ENCODE data around the gene MISP3.
A peak's percentile ranks its signal among the peaks of the same experiment; 100 is the strongest.

MISP3 gene

DNA sequence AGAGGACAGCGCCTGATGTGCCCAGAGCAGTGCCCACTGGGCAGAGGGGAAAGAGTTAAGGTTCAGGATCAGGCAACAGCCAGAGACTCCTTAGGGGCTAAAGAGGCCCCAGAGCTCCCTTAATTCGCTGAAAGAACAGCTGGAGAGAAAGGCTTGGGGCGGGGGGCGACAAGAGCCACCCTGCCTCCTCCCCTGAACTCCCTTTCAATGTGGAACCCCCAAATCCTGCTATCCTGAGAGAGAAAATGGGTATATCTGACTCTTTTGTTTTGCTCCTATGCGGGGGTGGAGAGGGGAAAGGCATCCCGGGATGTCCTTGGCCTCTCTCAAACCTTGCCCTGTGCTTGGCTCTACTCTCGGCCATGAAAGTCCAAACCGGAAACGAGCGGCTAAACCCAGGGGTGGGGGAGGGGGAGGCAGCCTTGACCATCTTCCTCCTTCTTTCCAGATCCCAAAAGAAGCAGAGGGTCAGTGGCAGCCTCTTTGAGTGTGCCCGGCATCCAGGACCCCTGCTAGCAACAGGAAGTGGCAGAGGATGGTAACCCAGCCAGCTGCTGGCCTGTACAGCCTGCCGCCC is 40.3 kb downstream of the MISP3 start:
- Histone ChIP-seq H3K4me1 (ENCODE audit: low read length) (peaks cover 27% of the 10 kb centered on the region), H3K9ac (ENCODE audit: low read length) (peak overlapping the region; percentile 78), H3K27me3 (ENCODE audit: low read depth, low read length) (no peaks in the 10 kb centered on the region), H3K9me3 (ENCODE audit: insufficient read depth, low read length) (no peaks in the 10 kb centered on the region), H3K4me3 (ENCODE audit: low read length) (peak overlapping the region; percentile 88), H2AFZ (ENCODE audit: low read depth, low read length) (no peak overlapping the region), H3K79me2 (ENCODE audit: low read length) (peaks cover 10% of the 10 kb centered on the region), H3K4me2 (ENCODE audit: low read length) (peak overlapping the region; percentile 87), H4K20me1 (ENCODE audit: insufficient read depth, low read length) (no peaks in the 10 kb centered on the region), H3K36me3 (replicated peaks; ENCODE audit: low read depth, low read length) (no peaks in the 10 kb centered on the region), H3K27ac (ENCODE audit: low read length) (no peak overlapping the region)
- TF ChIP-seq, protein P1, sequence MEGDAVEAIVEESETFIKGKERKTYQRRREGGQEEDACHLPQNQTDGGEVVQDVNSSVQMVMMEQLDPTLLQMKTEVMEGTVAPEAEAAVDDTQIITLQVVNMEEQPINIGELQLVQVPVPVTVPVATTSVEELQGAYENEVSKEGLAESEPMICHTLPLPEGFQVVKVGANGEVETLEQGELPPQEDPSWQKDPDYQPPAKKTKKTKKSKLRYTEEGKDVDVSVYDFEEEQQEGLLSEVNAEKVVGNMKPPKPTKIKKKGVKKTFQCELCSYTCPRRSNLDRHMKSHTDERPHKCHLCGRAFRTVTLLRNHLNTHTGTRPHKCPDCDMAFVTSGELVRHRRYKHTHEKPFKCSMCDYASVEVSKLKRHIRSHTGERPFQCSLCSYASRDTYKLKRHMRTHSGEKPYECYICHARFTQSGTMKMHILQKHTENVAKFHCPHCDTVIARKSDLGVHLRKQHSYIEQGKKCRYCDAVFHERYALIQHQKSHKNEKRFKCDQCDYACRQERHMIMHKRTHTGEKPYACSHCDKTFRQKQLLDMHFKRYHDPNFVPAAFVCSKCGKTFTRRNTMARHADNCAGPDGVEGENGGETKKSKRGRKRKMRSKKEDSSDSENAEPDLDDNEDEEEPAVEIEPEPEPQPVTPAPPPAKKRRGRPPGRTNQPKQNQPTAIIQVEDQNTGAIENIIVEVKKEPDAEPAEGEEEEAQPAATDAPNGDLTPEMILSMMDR (IDR thresholded peaks at IDR 0.05; ENCODE audit: low read depth, low read length): no peak
- TF ChIP-seq EZH2phosphoT487 (IDR thresholded peaks at IDR 0.05; ENCODE audit: low read depth): no peak

DNA sequence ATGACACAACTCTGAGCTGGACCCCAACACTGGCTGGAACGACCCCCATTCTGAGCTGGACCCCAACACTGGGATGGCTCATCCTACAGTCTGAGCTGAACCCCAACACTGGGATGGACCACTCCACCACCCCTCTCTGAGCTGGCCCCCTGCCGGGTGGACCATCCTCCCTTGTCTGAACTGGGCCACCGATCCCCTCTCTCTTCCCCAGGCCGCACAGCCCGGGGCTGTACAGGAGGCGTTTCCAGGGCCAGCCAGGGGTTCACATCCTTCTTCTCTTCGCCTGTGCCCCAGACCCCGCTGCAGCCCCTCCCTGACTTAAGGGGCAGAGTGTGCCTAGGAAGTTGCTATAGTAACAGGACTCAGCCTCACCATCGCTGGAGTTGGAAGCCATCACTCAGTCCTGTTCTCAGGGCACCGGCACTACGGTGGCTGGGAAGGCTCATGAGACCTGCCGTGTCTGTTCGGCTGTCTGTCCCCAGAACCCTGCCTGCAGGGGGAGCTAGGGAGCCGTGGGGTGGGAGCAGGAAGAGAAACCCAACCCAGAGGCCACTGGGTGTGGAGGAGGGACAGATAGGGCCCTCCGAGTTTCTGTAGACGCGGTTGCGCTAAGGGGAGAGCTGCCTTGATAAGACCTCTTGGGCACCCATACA is 41.3 kb downstream of the MISP3 start:
- no peak overlapping the region for H3K27ac ChIP-seq (ENCODE audit: low read length)
- no peak for TF ChIP-seq EZH2phosphoT487 (IDR thresholded peaks at IDR 0.05; ENCODE audit: low read depth)
- TF ChIP-seq, protein P1 (IDR thresholded peaks at IDR 0.05; ENCODE audit: low read depth, low read length): peak; percentile 79
- no peaks in the 10 kb centered on the region for H3K9me3 ChIP-seq (ENCODE audit: insufficient read depth, low read length)
- H2AFZ ChIP-seq (ENCODE audit: low read depth, low read length): peak overlapping the region; percentile 16; the same call in 1 of the 2 replicates
- peak overlapping the region; percentile 88 for H3K4me3 ChIP-seq (ENCODE audit: low read length)
- no peaks in the 10 kb centered on the region for H4K20me1 ChIP-seq (ENCODE audit: insufficient read depth, low read length)
- peak overlapping the region; percentile 87 for H3K4me2 ChIP-seq (ENCODE audit: low read length)
- no peaks in the 10 kb centered on the region for H3K36me3 ChIP-seq (replicated peaks; ENCODE audit: low read depth, low read length)
- peaks cover 34% of the 10 kb centered on the region for H3K4me1 ChIP-seq (ENCODE audit: low read length)
- H3K27me3 ChIP-seq (ENCODE audit: low read depth, low read length): no peaks in the 10 kb centered on the region
- peaks cover 10% of the 10 kb centered on the region for H3K79me2 ChIP-seq (ENCODE audit: low read length)
- peak overlapping the region; percentile 78 for H3K9ac ChIP-seq (ENCODE audit: low read length)

DNA sequence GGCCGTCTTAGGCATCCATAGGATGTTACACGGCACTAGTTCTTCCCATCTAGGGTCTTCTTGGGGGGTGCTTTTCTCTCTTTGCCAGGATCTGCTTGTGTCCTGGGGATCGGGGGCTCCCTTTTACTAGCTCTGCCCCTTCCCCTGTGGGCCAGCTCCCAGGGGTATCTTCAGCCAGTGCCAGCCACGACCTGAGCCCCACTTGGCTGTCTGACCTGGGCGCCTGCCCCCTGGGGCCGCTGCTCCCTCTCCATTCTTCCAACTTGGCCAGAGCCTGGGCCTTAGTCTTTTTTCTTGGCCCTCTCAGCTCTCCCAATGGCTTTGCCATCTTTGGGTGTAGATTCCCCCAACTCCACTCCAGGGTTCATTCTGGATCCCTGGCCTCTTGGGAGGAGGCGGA is 41.9 kb downstream of the MISP3 start:
- Histone ChIP-seq H3K9ac (ENCODE audit: low read length) (peak overlapping the region; percentile 78), H3K27ac (ENCODE audit: low read length) (no peak overlapping the region; the same call in 1 of the 2 replicates), H3K9me3 (ENCODE audit: insufficient read depth, low read length) (no peaks in the 10 kb centered on the region), H3K4me1 (ENCODE audit: low read length) (peaks cover 34% of the 10 kb centered on the region), H2AFZ (ENCODE audit: low read depth, low read length) (peak overlapping the region; percentile 16; the same call in 1 of the 2 replicates), H3K4me3 (ENCODE audit: low read length) (peak overlapping the region; percentile 88), H3K36me3 (replicated peaks; ENCODE audit: low read depth, low read length) (no peaks in the 10 kb centered on the region), H3K27me3 (ENCODE audit: low read depth, low read length) (no peaks in the 10 kb centered on the region), H4K20me1 (ENCODE audit: insufficient read depth, low read length) (no peaks in the 10 kb centered on the region), H3K4me2 (ENCODE audit: low read length) (peak overlapping the region; percentile 87), H3K79me2 (ENCODE audit: low read length) (peaks cover 10% of the 10 kb centered on the region)
- TF ChIP-seq, protein P1 (IDR thresholded peaks at IDR 0.05; ENCODE audit: low read depth, low read length): no peak
- TF ChIP-seq EZH2phosphoT487 (IDR thresholded peaks at IDR 0.05; ENCODE audit: low read depth): no peak

DNA sequence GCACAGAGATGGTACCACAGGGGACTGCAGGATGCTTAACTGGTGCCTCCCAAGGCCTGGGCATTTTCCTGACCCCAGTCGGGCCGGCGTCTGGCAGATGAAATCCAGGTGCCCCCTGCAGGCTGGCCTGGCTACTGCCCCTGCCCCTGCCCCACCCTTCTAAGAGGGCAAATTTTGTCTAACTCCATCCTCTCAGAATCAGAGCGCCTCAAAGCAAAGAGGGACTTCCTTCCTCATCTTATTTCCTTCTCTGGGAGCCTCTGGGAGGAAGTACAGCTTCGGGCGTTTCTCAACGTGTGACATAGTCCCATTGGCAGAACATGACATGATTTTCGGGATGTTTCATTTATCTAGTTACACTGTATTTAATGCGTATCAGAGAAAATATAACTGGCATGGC is 42.3 kb downstream of the MISP3 start:
- no peak overlapping the region for H3K27ac ChIP-seq (ENCODE audit: low read length)
- H4K20me1 ChIP-seq (ENCODE audit: insufficient read depth, low read length): no peaks in the 10 kb centered on the region
- H3K9me3 ChIP-seq (ENCODE audit: insufficient read depth, low read length): no peaks in the 10 kb centered on the region

More for the DNA sequence above, 42.3 kb downstream of the MISP3 start:
- H3K27me3 ChIP-seq (ENCODE audit: low read depth, low read length): no peaks in the 10 kb centered on the region
- H2AFZ ChIP-seq (ENCODE audit: low read depth, low read length): 0 out of 2 replicates have a peak overlapping the region, but pooled peaks have one; percentile 16
- H3K4me2 ChIP-seq (ENCODE audit: low read length): peak overlapping the region; percentile 87
- no peak for TF ChIP-seq EZH2phosphoT487 (IDR thresholded peaks at IDR 0.05; ENCODE audit: low read depth)
- TF ChIP-seq, protein P1 (IDR thresholded peaks at IDR 0.05; ENCODE audit: low read depth, low read length): peak; percentile 72
- H3K4me1 ChIP-seq (ENCODE audit: low read length): peaks cover 34% of the 10 kb centered on the region
- peak overlapping the region; percentile 88 for H3K4me3 ChIP-seq (ENCODE audit: low read length)
- H3K9ac ChIP-seq (ENCODE audit: low read length): peak overlapping the region; percentile 78; the same call in 1 of the 2 replicates
- H3K79me2 ChIP-seq (ENCODE audit: low read length): peaks cover 10% of the 10 kb centered on the region
- H3K36me3 ChIP-seq (replicated peaks; ENCODE audit: low read depth, low read length): peaks cover under 1% of the 10 kb centered on the region

Measured in OCI-LY3 (cell line).